HS-5 (cell line): Measurements from ENCODE around the gene ACYP2.
"Not testable (repeated sequence)": the region's sequence is repeated elsewhere in the genome, so short reads cannot be mapped to it uniquely, and the experiment has no call there.

Experiments used
- DNase-seq: peaks from one replicate; pipeline ENCODE4 v3.0.0-alpha.2; 2012; ENCODE audit warnings: low read depth

The ACYP2 gene

GRCh38 chr2:54099370-54099769 is 16.0 kb upstream of the ACYP2 start:
- no peak for DNase-seq

- no peak for DNase-seq
Observed at GRCh38 chr2:54099829-54100585, 15.4 kb upstream of the ACYP2 start.

- DNase-seq = no peak
Observed at GRCh38 chr2:54100772-54101171, 14.6 kb upstream of the ACYP2 start.

GRCh38 chr2:54103454-54104314 is 11.7 kb upstream of the ACYP2 start:
- DNase-seq = peak; percentile 53

GRCh38 chr2:54106631-54107454 is 8.6 kb upstream of the ACYP2 start:
- DNase-seq = no peak

- DNase-seq = no peak
Observed at GRCh38 chr2:54107455-54107764, 8.0 kb upstream of the ACYP2 start.

- DNase-seq = no peak
Observed at GRCh38 chr2:54107903-54108615, 7.4 kb upstream of the ACYP2 start.

- no peak for DNase-seq
Observed at GRCh38 chr2:54109848-54110247, 5.6 kb upstream of the ACYP2 start.

- not testable (repeated sequence) for DNase-seq
Observed at GRCh38 chr2:54114479-54114878, 936 bp upstream of the ACYP2 start.

GRCh38 chr2:54114936-54115283 is 505 bp upstream of the ACYP2 start:
- DNase-seq = no peak

- DNase-seq = not testable (repeated sequence)
Observed at GRCh38 chr2:54116598-54116997, 1.2 kb downstream of the ACYP2 start.

GRCh38 chr2:54120950-54121349 is 5.5 kb downstream of the ACYP2 start:
- DNase-seq = no peak

- no peak for DNase-seq
Observed at GRCh38 chr2:54122171-54122935, 6.9 kb downstream of the ACYP2 start.

- DNase-seq = no peak
Observed at GRCh38 chr2:54122939-54123338, 7.5 kb downstream of the ACYP2 start.

- not testable (repeated sequence) for DNase-seq
Observed at GRCh38 chr2:54127174-54127573, 11.8 kb downstream of the ACYP2 start.

GRCh38 chr2:54133056-54133455 is 17.6 kb downstream of the ACYP2 start:
- DNase-seq = no peak

GRCh38 chr2:54139210-54139609 is 23.8 kb downstream of the ACYP2 start:
- DNase-seq = no peak

GRCh38 chr2:54143780-54144179 is 28.4 kb downstream of the ACYP2 start:
- DNase-seq = no peak

- no peak for DNase-seq
Observed at GRCh38 chr2:54148391-54148790, 33.0 kb downstream of the ACYP2 start.

GRCh38 chr2:54149638-54150441 is 34.4 kb downstream of the ACYP2 start:
- no peak for DNase-seq
